ENCODE data around the gene DENND1A.
A peak's percentile ranks its signal among the peaks of the same experiment; 100 is the strongest.

DENND1A gene

DNA sequence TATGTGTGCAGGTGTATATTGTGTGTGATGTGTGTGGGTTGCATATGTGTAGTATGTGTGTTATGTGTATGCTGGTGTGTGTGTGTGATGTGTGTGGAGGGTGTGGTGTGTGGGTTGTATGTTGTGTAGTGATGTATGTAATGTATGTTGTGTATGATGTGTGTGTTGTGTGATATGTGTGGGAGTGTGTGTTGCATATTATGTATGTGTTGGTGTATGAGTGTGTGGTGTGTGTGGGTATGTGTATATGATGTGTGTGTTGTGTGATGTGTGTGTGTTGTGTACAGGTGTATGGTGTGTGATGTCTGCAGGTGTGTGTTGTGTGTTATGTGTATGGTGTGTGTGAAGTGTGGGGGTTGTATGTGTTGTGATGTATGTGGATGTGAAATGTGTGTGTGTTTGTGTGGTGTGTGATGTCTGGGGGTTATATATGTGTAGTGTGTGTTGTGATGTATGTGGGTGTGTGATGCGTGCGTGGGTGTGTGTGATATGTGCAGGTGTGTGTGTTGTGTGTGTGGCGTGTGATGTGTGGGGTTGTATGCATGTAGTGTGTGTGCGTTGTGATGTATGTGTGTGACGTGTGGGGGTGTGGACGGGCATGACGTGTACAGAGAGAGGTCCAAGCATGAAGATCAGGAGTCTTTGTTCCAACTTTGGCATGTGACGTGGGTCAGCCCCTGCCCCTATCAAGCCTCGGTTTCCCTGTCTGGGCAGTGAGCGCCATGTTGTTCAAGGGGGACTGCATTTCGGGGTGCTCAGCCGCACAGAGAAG, 582.5 kb downstream of the DENND1A start:
- peak in 1 of 2 experiments; percentile 51 for DNase-seq
- no peak for TF ChIP-seq POLR2A (IDR thresholded peaks at IDR 0.05; ENCODE audit: low read length)
- TF ChIP-seq GATA1 (IDR thresholded peaks at IDR 0.05; ENCODE audit: low read depth, low read length), result no peak

- TF ChIP-seq GATA1 (IDR thresholded peaks at IDR 0.05; ENCODE audit: low read depth, low read length) (no peak), POLR2A (IDR thresholded peaks at IDR 0.05; ENCODE audit: low read length) (no peak)
Observed at GRCh38 chr9:123346826-123347225, 583.1 kb downstream of the DENND1A start.

GRCh38 chr9:123346026-123346425, 583.9 kb downstream of the DENND1A start:
- TF ChIP-seq POLR2A (IDR thresholded peaks at IDR 0.05; ENCODE audit: low read length) (no peak), GATA1 (IDR thresholded peaks at IDR 0.05; ENCODE audit: low read depth, low read length) (no peak)
- DNase-seq, result no peak

More at GRCh38 chr9:123346826-123347225, 583.1 kb downstream of the DENND1A start:
- DNase-seq, result peak in 1 of 2 experiments; percentile 29

DNA sequence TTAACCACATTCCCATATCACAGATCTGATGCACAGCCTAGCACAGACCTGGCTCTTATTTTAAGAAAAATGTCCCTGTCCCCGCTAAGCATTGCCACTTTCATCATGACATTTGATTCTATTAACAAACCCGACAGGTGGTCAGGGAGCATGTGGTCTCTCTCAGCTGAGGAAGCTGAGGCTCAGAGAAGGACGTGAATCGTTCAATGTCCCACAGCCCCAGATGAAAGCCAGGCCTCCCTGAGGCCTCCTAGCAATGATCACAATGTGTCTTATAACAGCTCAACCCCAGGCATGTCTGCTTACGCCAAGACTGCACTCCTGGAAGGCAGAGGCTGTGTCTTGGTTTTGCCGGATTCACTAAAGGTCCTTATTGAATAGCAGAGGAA, 584.4 kb downstream of the DENND1A start:
- TF ChIP-seq POLR2A (IDR thresholded peaks at IDR 0.05; ENCODE audit: low read length) (no peak), GATA1 (IDR thresholded peaks at IDR 0.05; ENCODE audit: low read depth, low read length) (no peak)
- no peak for DNase-seq

GRCh38 chr9:123344192-123344949, 585.6 kb downstream of the DENND1A start:
- TF ChIP-seq POLR2A (IDR thresholded peaks at IDR 0.05; ENCODE audit: low read length) (no peak), GATA1 (IDR thresholded peaks at IDR 0.05; ENCODE audit: low read depth, low read length) (no peak)
- no peak for DNase-seq

DNA sequence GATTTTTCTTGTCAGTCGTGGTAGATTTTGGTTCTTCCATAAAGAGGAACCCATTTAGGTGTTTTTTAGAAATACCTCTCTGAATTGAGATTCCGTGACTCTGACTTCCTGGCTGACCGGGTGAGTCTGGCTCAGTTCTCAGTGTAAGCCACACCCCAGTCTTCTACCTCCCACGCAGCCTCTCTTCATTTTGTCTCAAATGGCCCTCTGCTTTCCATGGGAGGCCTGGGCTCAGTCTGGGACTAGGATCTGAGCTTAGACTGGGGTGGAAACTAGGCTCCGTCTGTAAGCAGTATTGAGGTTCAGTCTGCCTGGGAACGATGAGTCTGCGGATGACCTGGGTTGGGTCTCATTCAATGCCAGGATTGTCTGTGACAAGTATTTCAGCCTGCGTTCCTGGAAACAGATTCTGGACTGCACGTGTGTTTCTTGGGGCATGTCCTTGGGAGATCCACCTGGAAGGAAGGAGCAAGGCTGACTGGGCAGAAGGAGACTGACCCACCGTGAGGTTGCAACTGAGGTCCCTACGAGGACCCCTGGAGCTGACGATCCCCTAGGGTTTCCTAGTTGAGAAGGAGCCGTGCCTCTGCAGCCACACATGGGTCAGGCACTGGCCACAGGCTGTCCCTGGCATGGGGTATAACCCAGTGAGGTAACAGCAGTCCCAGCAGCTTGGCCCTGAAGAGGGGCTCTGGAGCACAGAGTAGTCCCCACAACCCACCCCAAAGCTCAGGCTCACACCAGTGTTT, 586.3 kb downstream of the DENND1A start:
- DNase-seq, result no peak
- peak; percentile 25 for TF ChIP-seq POLR2A (IDR thresholded peaks at IDR 0.05; ENCODE audit: low read length)
- TF ChIP-seq GATA1 (IDR thresholded peaks at IDR 0.05; ENCODE audit: low read depth, low read length), result no peak

- TF ChIP-seq POLR2A (IDR thresholded peaks at IDR 0.05; ENCODE audit: low read length) (no peak), GATA1 (IDR thresholded peaks at IDR 0.05; ENCODE audit: low read depth, low read length) (no peak)
- DNase-seq, result no peak
Observed at GRCh38 chr9:123342247-123342646, 587.7 kb downstream of the DENND1A start.

GRCh38 chr9:123341816-123342215, 588.1 kb downstream of the DENND1A start:
- no peak for DNase-seq
- TF ChIP-seq GATA1 (IDR thresholded peaks at IDR 0.05; ENCODE audit: low read depth, low read length) (no peak), POLR2A (IDR thresholded peaks at IDR 0.05; ENCODE audit: low read length) (no peak)

- TF ChIP-seq GATA1 (IDR thresholded peaks at IDR 0.05; ENCODE audit: low read depth, low read length) (no peak), POLR2A (IDR thresholded peaks at IDR 0.05; ENCODE audit: low read length) (peak; percentile 44)
- peak in 1 of 2 experiments; percentile 24 for DNase-seq
Observed at GRCh38 chr9:123339666-123340510, 590.0 kb downstream of the DENND1A start.

- peak; percentile 61 for TF ChIP-seq POLR2A (IDR thresholded peaks at IDR 0.05; ENCODE audit: low read length)
- TF ChIP-seq GATA1 (IDR thresholded peaks at IDR 0.05; ENCODE audit: low read depth, low read length), result no peak
- DNase-seq, result peak; percentile 80 to 86
Observed at GRCh38 chr9:123338710-123339665, 590.9 kb downstream of the DENND1A start.

DNA sequence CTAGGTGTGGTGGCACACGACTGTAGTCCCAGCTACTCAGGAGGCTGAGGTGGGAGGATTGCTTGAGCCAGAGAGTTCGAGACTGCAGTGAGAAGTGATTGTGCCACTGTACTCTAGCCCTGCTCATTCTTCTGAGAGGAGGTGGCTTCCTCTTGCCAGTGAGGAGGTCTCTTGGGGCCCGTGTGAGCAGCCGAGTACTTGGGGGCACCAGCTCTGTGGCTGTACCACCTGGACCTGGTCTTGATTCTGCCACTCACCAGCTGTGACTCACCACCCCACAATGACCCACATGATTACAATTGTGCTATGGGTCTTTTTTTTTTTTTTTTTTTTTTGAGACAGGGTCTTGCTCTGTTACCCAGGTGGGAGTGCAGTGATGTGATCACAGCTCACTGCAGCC, 592.0 kb downstream of the DENND1A start:
- DNase-seq, result no peak
- no peak for TF ChIP-seq GATA1 (IDR thresholded peaks at IDR 0.05; ENCODE audit: low read depth, low read length)
- no peak for TF ChIP-seq POLR2A (IDR thresholded peaks at IDR 0.05; ENCODE audit: low read length)

DNA sequence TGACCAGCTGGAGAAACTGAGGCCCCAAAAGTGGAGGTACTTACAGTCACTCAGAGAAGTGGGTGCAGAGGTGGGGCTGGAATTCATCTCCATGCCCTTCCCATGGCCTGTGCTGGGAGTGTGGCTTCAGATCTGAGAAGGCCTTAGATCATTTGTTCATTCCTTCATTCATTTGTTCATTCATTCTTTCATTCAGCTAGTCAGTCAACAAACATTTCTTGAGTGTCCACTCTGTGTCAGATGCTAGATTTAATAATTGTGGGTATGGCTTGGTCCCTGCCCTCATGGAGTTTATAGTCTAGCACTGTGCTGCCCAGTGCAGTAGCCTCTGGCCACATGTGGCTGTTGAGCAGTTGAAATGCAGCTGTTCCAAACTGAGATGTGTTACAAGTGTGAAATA, 593.0 kb downstream of the DENND1A start:
- TF ChIP-seq POLR2A (IDR thresholded peaks at IDR 0.05; ENCODE audit: low read length) (no peak), GATA1 (IDR thresholded peaks at IDR 0.05; ENCODE audit: low read depth, low read length) (no peak)
- DNase-seq, result no peak
